HFFc6 (cell line): ENCODE results near the gene RAB1B. TPM values are rescaled to one million over a fixed set of nuclear protein-coding genes. Genes with fewer than 3 reads are reported as not detected.
A peak's percentile ranks its signal among the peaks of the same experiment; 100 is the strongest.

Source experiments
- DNase-seq: peaks from one replicate; pipeline ENCODE4 v3.0.0-alpha.2; 2018
- H3K27ac Mint-ChIP-seq: 2 replicates; pipeline ENCODE4 v1.8.0; 2020; ENCODE audit warnings: mild to moderate bottlenecking, mixed read lengths
- H3K27me3 Mint-ChIP-seq: 2 replicates; pipeline ENCODE4 v1.8.0; 2021; ENCODE audit warnings: mild to moderate bottlenecking, moderate library complexity, mixed read lengths; ENCODE audit not compliant: insufficient read depth
- H3K36me3 Mint-ChIP-seq: 2 replicates; pipeline ENCODE4 v1.8.0; 2021; ENCODE audit warnings: low read depth, mixed read lengths
- H3K4me1 Mint-ChIP-seq: 2 replicates; pipeline ENCODE4 v1.8.0; 2020; ENCODE audit warnings: low read depth, mixed read lengths
- H3K4me3 Mint-ChIP-seq: 2 replicates; pipeline ENCODE4 v1.8.0; 2020; ENCODE audit warnings: mild to moderate bottlenecking, moderate library complexity, mixed read lengths
- H3K9me3 Mint-ChIP-seq: 2 replicates; pipeline ENCODE4 v1.8.0; 2020; ENCODE audit warnings: mild to moderate bottlenecking, mixed read lengths
- total RNA-seq, 6 experiments: library from RNA; stranded (reverse); fragmentation: NEBNext Ultra II Directional; extraction: Animal tissue kit (Norgen Biotek cat#: 25700); gene quantifications; 2 replicates in 1 of 6; 3 replicates in 5 of 6; pipeline ENCODE4 v1.2.3, GENCODE V29; 2021
- TF ChIP-seq, protein P1 (sequence below): fragments of 200-600 bp; sonication (generic); IDR thresholded peaks from 2 replicates; pipeline ENCODE4 v1.5.0; 2021; ENCODE audit warnings: antibody characterized with exemption, mild to moderate bottlenecking

Gene RAB1B
- total RNA-seq, 6 experiments from 2014 or later: 220 to 272 (median 246) TPM

DNA sequence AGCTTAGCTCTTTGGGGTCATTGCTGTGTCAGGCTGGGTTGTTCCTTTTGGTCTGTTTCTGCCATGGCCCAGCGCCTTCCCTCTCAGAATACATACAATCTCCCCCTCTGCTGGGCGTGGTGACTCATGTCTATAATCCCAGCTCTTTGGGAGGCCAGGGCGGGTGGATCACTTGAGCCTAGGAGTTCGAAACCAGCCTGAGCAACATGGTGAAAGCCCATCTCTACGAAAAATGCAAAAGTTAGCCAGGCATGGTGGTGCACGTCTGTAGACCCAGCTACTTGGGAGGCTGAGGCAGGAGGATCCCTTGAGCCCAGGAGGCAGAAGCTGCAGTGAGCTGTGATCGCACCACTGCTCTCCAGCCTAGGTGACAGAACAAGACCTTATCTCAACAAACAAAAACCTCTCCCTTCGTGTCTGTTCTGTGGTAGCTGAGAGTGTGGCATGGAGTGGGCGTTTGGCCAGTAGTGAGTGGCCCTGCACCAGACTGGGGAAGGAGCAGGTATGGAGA is 46.7 kb upstream of the RAB1B start:
- Mint-ChIP-seq H3K27me3 (peaks cover 14% of the 10 kb centered on the region), H3K36me3 (0 out of 2 replicates have a peak, but pooled peaks cover 2% of the 10 kb centered on the region), H3K4me3 (no peak overlapping the region), H3K27ac (peak overlapping the region; percentile 48), H3K4me1 (peaks cover 22% of the 10 kb centered on the region), H3K9me3 (no peaks in the 10 kb centered on the region)
- TF ChIP-seq, protein P1, sequence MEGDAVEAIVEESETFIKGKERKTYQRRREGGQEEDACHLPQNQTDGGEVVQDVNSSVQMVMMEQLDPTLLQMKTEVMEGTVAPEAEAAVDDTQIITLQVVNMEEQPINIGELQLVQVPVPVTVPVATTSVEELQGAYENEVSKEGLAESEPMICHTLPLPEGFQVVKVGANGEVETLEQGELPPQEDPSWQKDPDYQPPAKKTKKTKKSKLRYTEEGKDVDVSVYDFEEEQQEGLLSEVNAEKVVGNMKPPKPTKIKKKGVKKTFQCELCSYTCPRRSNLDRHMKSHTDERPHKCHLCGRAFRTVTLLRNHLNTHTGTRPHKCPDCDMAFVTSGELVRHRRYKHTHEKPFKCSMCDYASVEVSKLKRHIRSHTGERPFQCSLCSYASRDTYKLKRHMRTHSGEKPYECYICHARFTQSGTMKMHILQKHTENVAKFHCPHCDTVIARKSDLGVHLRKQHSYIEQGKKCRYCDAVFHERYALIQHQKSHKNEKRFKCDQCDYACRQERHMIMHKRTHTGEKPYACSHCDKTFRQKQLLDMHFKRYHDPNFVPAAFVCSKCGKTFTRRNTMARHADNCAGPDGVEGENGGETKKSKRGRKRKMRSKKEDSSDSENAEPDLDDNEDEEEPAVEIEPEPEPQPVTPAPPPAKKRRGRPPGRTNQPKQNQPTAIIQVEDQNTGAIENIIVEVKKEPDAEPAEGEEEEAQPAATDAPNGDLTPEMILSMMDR: no peak
- no peak for DNase-seq

DNA sequence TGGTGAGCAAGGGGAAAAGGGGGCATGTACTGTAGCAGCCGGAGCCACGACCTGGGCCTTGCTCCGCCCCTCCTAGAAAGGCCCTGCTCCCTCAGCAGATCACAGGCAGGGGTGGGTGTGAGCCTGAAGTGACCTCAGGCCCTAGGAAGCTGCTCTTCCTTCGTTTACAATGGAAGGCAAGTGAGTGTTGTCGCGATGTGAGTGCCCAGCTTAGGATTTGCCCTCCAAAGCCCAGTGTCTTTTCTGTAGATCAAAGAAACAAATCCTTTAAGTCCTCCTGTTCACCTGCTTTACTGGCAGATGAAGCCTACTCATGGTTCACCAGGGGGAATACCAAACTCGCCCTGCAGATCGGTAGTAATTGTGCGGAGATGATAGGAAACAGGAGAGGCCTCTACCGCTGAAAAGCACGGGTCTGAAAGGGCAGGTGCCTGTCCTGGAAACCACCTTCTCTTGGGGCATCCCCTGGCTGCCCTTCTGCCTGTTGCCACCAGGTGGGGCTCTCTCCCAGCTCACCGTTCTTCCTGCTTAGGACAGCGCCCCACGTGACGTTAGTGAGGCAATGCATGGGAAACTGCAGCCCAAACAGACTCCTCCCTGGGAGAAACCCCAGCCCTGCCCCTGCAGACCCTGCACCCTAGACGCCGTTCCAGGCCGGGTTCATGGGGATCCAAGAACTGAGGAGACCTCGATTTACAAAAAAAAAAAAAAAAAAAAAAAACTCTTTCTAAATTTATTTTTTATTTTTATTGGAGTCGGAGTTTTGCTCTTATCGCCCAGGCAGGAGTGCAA is 45.9 kb upstream of the RAB1B start:
- Mint-ChIP-seq H3K27me3 (peaks cover 10% of the 10 kb centered on the region), H3K4me1 (peaks cover 22% of the 10 kb centered on the region), H3K27ac (no peak overlapping the region), H3K9me3 (no peaks in the 10 kb centered on the region), H3K4me3 (no peak overlapping the region), H3K36me3 (0 out of 2 replicates have a peak, but pooled peaks cover 1% of the 10 kb centered on the region)
- DNase-seq: peak; percentile 77
- TF ChIP-seq, protein P1: peak; percentile 99

DNA sequence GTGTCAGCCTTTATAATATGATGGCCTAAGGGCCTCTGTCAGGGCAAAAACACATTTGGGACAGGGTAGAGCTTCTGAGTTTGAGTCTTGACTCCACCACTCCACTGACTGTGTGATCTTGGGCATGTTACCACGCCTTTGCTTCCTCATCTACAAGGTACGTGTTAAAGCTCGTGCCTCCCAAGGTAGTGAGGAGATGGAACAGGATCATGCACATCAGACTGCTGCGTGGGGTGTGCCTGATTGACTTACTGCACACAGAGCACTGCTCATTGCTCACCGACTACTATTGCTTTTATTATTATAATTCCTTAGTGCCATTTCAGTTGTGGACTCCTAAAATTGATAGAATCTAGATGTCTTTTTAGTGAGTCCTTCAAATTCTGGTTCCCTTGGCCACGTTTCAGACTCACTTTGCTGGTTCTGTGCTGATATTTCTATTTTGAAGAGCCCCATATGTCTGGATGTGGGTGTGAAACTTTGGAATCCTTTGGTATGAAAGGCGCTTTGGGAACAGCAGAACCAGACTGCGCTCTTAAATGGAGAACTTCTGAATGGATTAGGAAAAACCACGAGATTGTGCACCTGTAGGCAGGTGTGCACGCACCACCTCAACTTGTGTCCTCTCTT is 44.1 kb upstream of the RAB1B start:
- H3K27ac Mint-ChIP-seq: no peak overlapping the region
- H3K4me3 Mint-ChIP-seq: no peak overlapping the region
- H3K27me3 Mint-ChIP-seq: peaks cover 9% of the 10 kb centered on the region
- H3K36me3 Mint-ChIP-seq: 0 out of 2 replicates have a peak, but pooled peaks cover 10% of the 10 kb centered on the region
- TF ChIP-seq, protein P1: no peak
- peaks cover 22% of the 10 kb centered on the region for H3K4me1 Mint-ChIP-seq
- no peaks in the 10 kb centered on the region for H3K9me3 Mint-ChIP-seq
- DNase-seq: no peak

DNA sequence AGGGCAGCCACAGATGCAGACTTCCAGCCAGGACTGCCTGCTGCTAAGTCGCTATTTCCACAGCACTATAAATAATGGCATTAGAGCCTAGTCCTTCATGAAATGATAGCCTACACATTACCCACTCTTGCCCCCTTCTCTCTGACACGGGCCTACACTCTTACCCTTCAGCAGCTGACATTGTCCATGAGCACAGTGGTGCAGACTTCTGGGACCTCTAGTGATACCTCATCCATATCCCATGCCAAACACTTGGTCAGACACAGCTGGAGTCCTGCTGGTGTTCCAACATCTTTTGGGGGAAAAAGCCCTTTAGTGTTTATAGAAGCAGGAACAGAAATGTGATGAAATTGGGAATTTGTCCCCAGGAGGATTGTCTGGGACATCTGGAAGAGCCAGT is 43.4 kb upstream of the RAB1B start:
- DNase-seq: no peak
- H3K4me3 Mint-ChIP-seq: no peak overlapping the region
- H3K36me3 Mint-ChIP-seq: 0 out of 2 replicates have a peak, but pooled peaks cover 10% of the 10 kb centered on the region
- peaks cover 11% of the 10 kb centered on the region for H3K27me3 Mint-ChIP-seq
- TF ChIP-seq, protein P1: no peak
- no peak overlapping the region for H3K27ac Mint-ChIP-seq
- H3K4me1 Mint-ChIP-seq: peaks cover 22% of the 10 kb centered on the region
- H3K9me3 Mint-ChIP-seq: no peaks in the 10 kb centered on the region

DNA sequence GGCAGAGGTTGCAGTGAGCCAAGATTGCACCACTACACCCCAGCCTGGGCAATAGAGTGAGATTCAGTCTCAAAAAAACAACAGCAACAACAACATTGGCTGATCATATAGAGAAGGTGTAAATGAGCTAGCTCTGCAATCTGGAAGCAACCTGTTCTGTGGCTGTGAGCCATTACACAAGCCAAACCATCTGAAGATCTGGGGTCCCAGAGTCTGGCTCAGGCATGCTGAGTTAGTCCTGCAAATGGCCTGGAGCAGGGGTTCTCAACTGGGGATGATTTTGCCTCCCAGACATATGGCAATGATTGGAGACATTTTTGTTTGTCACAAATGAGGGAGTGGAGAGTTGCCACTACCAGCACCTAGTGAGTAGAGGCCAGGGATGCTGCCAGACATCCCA is 42.3 kb upstream of the RAB1B start:
- H3K36me3 Mint-ChIP-seq: 0 out of 2 replicates have a peak, but pooled peaks cover 10% of the 10 kb centered on the region
- H3K27ac Mint-ChIP-seq: no peak overlapping the region
- DNase-seq: no peak
- H3K27me3 Mint-ChIP-seq: peaks cover 6% of the 10 kb centered on the region
- H3K9me3 Mint-ChIP-seq: no peaks in the 10 kb centered on the region
- peaks cover 22% of the 10 kb centered on the region for H3K4me1 Mint-ChIP-seq
- TF ChIP-seq, protein P1: no peak
- H3K4me3 Mint-ChIP-seq: no peak overlapping the region
